PC-9 (cell line): Measurements from ENCODE around the gene SMG6. TPM values are rescaled to one million over a fixed set of nuclear protein-coding genes. Genes with fewer than 3 reads are reported as not detected.

Source experiments
- BruUV-seq: library from RNA; stranded (reverse); fragments of 400-500 nt; replicated peaks from 2 replicates; lab custom pipeline; 2021; lab: Mats Ljungman, UMichigan
- CTCF ChIA-PET: fragments of 300-600 bp; sonication (Branson Sonifier 250); formaldehyde crosslinking; loops from one replicate; lab custom pipeline; 2022; ENCODE audit warnings: antibody characterized with exemption; lab: Charles Lee
- POLR2A ChIA-PET: fragments of 300-600 bp; sonication (Branson Sonifier 250); formaldehyde crosslinking; loops from one replicate; lab custom pipeline; 2022; ENCODE audit warnings: antibody characterized with exemption; ENCODE audit not compliant: unreplicated experiment; lab: Charles Lee
- DNase-seq, 2 experiments: peaks; one replicate each; pipeline versions ENCODE4 v3.0.0 to v3.0.0-alpha.2; 2015 to 2022; ENCODE audit warnings: mixed read lengths in 1 of 2
- H2AFZ ChIP-seq: fragments of 200-600 bp; sonication (generic); 2 replicates; pipeline ENCODE4 v1.8.1; 2017; ENCODE audit warnings: antibody characterized with exemption
- H3F3A ChIP-seq: fragments of 200-600 bp; sonication (generic); 2 replicates; pipeline ENCODE4 v1.8.1; 2017; ENCODE audit warnings: antibody characterized with exemption, mild to moderate bottlenecking, low read depth; ENCODE audit not compliant: insufficient read depth
- H3K27ac ChIP-seq: fragments of 200-600 bp; sonication (generic); 2 replicates; pipeline ENCODE4 v1.6.1; 2016; ENCODE audit warnings: mixed run types
- H3K27me3 ChIP-seq: fragments of 200-600 bp; sonication (generic); 2 replicates; pipeline ENCODE4 v1.6.1; 2016; ENCODE audit warnings: low read depth, mixed run types; ENCODE audit not compliant: insufficient read depth
- H3K36me3 ChIP-seq: fragments of 200-600 bp; sonication (generic); 2 replicates; pipeline ENCODE4 v1.6.1; 2016; ENCODE audit warnings: low read depth, mixed run types
- H3K4me1 ChIP-seq: fragments of 200-600 bp; sonication (generic); replicated peaks from 2 replicates; pipeline ENCODE4 v1.6.1; 2016; ENCODE audit warnings: mixed run types; ENCODE audit not compliant: insufficient read depth
- H3K4me2 ChIP-seq: fragments of 200-600 bp; sonication (generic); 2 replicates; pipeline ENCODE4 v1.6.1; 2017; ENCODE audit warnings: mixed run types
- H3K4me3 ChIP-seq: fragments of 200-600 bp; sonication (generic); 2 replicates; pipeline ENCODE4 v1.6.1; 2016; ENCODE audit warnings: mixed run types
- H3K79me2 ChIP-seq: fragments of 200-600 bp; sonication (generic); 2 replicates; pipeline ENCODE4 v1.6.1; 2017; ENCODE audit warnings: low read depth, mixed run types
- H3K9me2 ChIP-seq: fragments of 200-600 bp; sonication (generic); 2 replicates; pipeline ENCODE4 v1.8.1; 2017; ENCODE audit warnings: mild to moderate bottlenecking; ENCODE audit not compliant: insufficient read depth
- H3K9me3 ChIP-seq: fragments of 200-600 bp; sonication (generic); 2 replicates; pipeline ENCODE4 v1.8.1; 2016; ENCODE audit warnings: low read depth; ENCODE audit not compliant: insufficient read depth
- H4K20me1 ChIP-seq: fragments of 200-600 bp; sonication (generic); 2 replicates; pipeline ENCODE4 v1.8.1; 2017; ENCODE audit not compliant: insufficient read depth
- CTCF ChIP-seq: fragments of 200-600 bp; sonication (generic); conservative IDR thresholded peaks from 2 replicates; pipeline ENCODE4 v1.6.1; 2017; ENCODE audit warnings: mixed run types, antibody characterized with exemption, mild to moderate bottlenecking, moderate library complexity
- EZH2 ChIP-seq: fragments of 200-600 bp; sonication (generic); IDR thresholded peaks from 2 replicates; pipeline ENCODE4 v1.8.0; 2017; ENCODE audit warnings: antibody characterized with exemption, low read depth
- intact Hi-C: fragments of 100-400 bp; cut with micrococcal nuclease; formaldehyde crosslinking; loops from one replicate; pipeline ENCODE4 v1.10.0; 2022; ENCODE audit not compliant: unreplicated experiment
- total RNA-seq: library from RNA; stranded (reverse); gene quantifications from 2 replicates; pipeline ENCODE4 v1.2.3, GENCODE V29; 2021

SMG6 gene
- total RNA-seq, 1 experiment from 2014 or later: 43.1 TPM

DNA sequence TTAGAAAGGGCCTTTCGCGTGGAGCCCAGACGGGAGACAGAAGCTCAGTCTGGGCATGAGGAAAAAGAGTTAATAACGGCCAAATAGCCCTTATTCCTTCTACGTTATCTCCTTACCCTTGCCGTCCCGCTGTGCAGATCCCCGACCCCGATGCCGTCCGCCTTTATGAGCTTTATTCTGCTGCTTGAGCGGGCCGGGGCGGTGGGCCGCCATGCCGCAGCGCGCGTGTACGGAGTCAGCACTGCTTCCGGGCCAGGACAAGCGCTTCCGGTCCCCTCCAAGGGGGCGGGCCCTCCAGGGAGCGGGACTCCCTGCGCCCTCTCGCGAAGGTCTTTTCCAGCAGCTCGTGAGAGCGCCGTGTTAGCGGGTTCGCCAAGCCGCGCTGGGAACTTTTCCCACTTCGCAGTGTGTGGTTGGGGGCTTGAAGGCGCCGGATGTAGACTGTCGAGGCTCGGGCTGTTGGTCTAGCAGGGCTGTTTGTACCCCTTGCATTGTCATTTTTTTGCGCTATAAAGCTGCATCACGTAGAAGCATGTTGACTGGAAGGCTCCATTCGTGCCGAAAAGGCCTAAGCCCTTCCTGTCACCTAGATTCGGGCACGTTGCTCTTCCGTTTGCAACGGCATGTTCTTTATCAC is 32.7 kb upstream of the SMG6 start, which contains the start of gene TSR1:
TSS of gene TSR1 (minus strand) at position 243 of the 637 bp plus-strand sequence. CDS start at position 213, 30 bp downstream.
- peaks cover 53% of the 10 kb centered on the region for H3K79me2 ChIP-seq
- POLR2A ChIA-PET: interaction anchor here (0.5 to 1.3 kb wide), 8 partner anchors 11 to 652 kb away, joined by 3 to 18 read pairs (median 4); partner anchors contain the start of gene SRR

DNA sequence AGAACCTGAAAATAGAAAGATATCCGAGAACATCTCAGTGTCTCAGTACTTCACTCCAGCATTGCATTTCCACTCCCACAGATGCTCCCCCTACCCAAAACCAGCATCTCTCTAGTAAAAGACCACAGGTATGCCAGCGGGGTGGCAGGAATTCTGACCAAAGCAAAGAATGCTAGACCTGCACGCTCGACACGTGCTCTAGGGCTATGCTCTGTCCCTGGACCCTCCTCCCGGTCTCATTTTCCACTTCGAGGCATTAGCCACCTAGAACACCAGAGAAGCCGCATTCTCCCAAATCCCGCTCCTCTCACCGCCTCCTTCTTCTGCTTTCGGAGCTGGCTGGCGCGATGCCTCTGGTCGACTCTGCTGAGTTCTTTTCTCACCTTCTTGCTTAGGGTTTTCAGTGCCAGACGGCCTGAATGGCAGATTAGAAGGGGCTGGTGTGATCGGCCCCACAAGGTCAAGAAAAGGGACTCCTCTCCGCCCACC is 32.2 kb upstream of the SMG6 start:
- BruUV-seq: TSS peak; percentile 47
- H2AFZ ChIP-seq: peak overlapping the region; percentile 86
- POLR2A ChIA-PET: interaction anchor here (0.8 to 1.3 kb wide), 5 partner anchors 12 to 64 kb away, joined by 3 to 10 read pairs (median 4); partner anchors contain the start of gene SRR

More for the DNA sequence above, 32.7 kb upstream of the SMG6 start, which contains the start of gene TSR1:
- peaks cover 39% of the 10 kb centered on the region for H3K36me3 ChIP-seq
- peak within 1 kb of the TSS; percentile 54 for H3K27ac ChIP-seq
- CTCF ChIA-PET: interaction anchor here (0.5 to 3.1 kb wide), 5 partner anchors 10 to 105 kb away, joined by 3 to 33 read pairs (median 5); no protein-coding TSS in a partner anchor
- peak within 1 kb of the TSS; percentile 100 for H3K4me2 ChIP-seq
- intact Hi-C loops: loop anchor here (2.0 kb wide), 1 partner anchor 16 kb away; no protein-coding TSS in a partner anchor
- TF ChIP-seq CTCF (0 out of 2 replicates have a peak, but pooled peaks have one; percentile 14), EZH2 (no peak)
- no peaks in the 10 kb centered on the region for H3K9me3 ChIP-seq
- BruUV-seq: no TSS peak
- H2AFZ ChIP-seq: peak within 1 kb of the TSS; percentile 86
- no peaks in the 10 kb centered on the region for H3K27me3 ChIP-seq
- H3K9me2 ChIP-seq: no peaks in the 10 kb centered on the region
- peaks cover 20% of the 10 kb centered on the region; the same call in 1 of the 2 replicates for H3K4me1 ChIP-seq
- peaks cover 30% of the 10 kb centered on the region; the same call in 1 of the 2 replicates for H3F3A ChIP-seq
- DNase-seq: peak; percentile 79 to 89
- H4K20me1 ChIP-seq: peaks cover 12% of the 10 kb centered on the region; the same call in 1 of the 2 replicates
- peak within 1 kb of the TSS; percentile 90 for H3K4me3 ChIP-seq

More for the DNA sequence above, 32.2 kb upstream of the SMG6 start:
- peaks cover 15% of the 10 kb centered on the region; the same call in 1 of the 2 replicates for H4K20me1 ChIP-seq
- H3K4me1 ChIP-seq: peaks cover 20% of the 10 kb centered on the region; the same call in 1 of the 2 replicates
- no peaks in the 10 kb centered on the region for H3K9me3 ChIP-seq
- peaks cover 43% of the 10 kb centered on the region for H3K36me3 ChIP-seq
- peak overlapping the region; percentile 100 for H3K4me2 ChIP-seq
- H3K79me2 ChIP-seq: peaks cover 53% of the 10 kb centered on the region
- no peak for TF ChIP-seq CTCF
- H3K4me3 ChIP-seq: peak overlapping the region; percentile 90
- CTCF ChIA-PET: interaction anchor here (0.5 to 3.1 kb wide), 5 partner anchors 11 to 104 kb away, joined by 3 to 33 read pairs (median 5); no protein-coding TSS in a partner anchor
- peak; percentile 15 to 46 for DNase-seq
- H3K27ac ChIP-seq: peak overlapping the region; percentile 54
- no peaks in the 10 kb centered on the region for H3K27me3 ChIP-seq
- H3F3A ChIP-seq: peaks cover 34% of the 10 kb centered on the region; the same call in 1 of the 2 replicates
- intact Hi-C loops: loop anchor here (2.0 kb wide), 1 partner anchor 17 kb away; no protein-coding TSS in a partner anchor
- H3K9me2 ChIP-seq: no peaks in the 10 kb centered on the region
